HG03558 (cell line): ENCODE results near the gene XPC.
"Not testable (repeated sequence)": the region's sequence is repeated elsewhere in the genome, so short reads cannot be mapped to it uniquely, and the experiment has no call there.

Source experiments
- ATAC-seq: cut with Tn5 transposase; IDR thresholded peaks from one replicate; pipeline ENCODE4 v1.9.1; 2021; ENCODE audit warnings: moderate number of reproducible peaks; ENCODE audit not compliant: unreplicated experiment; ENCODE audit errors: extremely low read depth

The XPC gene

DNA sequence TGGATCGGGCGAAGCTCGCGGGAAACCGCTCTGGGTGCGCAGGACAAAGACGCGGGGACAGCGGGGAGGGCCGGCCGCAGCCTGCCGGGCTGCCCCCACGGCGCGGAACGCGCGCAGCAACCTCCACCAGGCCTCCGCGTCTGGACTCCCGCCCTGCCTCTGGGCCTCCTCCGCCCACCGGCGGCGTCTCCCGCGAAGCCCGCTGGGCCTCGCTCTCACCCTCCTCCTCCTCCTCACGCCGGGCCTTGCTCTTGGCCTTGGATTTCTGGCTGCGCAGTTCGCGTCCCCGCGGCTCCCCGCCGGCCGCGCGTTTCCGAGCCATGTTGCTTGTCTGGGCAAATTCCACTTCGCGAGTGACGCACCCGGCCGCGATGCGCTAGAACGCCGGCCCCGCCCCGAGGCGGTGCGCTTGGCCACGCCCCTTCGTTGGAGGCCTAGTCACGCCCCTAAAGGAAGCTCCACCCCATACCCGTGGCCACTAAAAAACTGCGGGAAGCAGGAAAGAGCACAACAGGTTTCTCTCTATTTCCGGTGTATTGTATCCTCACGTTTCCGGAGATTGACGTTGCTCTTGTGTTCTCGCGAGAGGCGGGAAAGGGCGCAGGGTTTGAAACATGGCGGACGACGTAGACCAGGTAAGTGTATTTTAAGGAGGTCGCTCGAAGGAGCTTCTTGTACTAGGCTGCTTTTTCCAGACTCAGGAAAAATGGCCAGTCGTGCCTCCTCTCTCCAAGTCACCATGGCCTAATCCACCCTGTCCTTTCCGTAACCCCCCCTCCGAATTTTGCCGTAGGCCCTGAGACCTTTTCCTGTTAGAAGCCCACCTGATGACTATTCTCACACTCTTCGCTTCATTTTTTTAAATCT is at the start of gene XPC, which contains the start of gene LSM3:
Gene XPC (minus strand): TSS at position 355 of the 867 bp plus-strand sequence. CDS start 33 bp downstream, at position 322.
Gene LSM3 (plus strand): TSS at position 571 of the 867 bp plus-strand sequence. CDS start 44 bp downstream, at position 615.
- ATAC-seq: peak; percentile 92

DNA sequence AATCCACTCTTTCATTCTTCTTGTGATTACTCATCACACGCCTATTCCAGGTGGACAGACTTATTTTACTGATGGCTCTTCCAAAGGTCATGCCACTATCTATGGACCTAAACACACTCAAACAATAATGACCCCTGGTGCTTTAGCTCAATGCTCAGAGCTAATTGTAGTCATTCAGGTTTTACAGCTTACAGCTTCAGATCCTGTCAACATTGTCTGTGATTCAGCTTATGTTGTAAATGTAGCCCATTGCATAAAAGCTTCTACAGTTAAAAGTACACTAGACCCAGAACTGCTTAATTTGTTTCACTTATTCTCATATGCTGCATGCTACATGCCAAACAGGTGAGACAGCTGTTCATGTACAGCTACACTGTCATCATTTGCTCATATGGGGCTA is 49.5 kb upstream of the XPC start:
- ATAC-seq: no peak

DNA sequence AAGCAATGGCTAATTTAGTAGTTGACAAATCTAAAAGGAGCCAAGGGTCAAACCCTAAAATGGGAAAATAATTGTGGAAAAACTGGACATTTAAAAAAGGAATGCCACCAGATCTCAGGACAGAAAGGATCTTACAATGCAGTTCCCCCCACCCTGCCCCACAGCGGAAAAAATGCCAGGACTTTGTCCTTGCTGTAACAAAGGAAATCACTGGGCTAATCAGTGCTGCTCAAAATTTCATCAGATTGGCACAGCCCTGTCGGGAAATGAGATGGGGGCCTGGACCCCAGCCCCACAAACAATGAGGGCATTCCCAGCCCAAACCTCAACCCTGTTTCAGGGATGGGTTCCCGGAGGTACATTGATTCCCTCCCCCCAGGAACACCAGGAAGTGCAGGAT is 48.0 kb upstream of the XPC start:
- ATAC-seq: not testable (repeated sequence)

DNA sequence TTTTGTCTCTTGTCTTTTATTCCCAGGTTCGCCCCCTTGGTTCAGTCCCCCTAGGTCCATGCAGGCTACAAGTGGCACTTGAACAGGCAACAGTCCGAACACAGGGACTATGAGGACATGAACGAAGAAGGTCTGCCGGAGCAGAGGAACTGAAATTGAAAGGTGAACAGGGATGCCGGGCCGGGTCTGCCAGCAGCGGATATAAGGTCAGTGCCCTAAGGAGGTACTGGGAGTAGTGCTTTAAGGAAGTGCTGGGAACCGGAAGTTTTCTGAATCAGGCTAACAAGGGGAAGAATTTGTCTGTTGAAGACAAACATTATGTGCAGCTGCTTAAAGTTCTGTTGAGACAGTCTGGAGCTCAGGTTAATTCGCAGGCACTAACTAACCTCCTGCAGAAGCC is 47.0 kb upstream of the XPC start:
- no peak for ATAC-seq

DNA sequence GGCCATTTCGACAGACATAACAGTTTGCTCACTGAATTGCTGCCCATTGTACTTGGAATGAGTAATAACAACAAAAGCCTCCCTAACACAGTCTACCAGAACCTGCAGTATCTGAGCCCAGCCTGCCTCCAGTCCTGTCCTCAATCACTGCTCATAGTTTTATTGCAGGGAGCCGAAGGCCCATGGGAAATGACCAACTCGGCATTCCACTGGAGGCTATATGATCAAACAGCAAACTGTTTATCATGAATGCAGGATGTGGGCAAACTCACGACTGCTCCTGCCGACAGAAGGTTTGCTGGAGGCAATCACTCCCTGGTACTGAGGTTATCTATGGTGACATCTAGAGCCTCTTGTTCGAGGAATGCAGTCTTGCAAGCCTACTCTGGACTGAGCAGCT is 46.5 kb upstream of the XPC start:
- no peak for ATAC-seq

DNA sequence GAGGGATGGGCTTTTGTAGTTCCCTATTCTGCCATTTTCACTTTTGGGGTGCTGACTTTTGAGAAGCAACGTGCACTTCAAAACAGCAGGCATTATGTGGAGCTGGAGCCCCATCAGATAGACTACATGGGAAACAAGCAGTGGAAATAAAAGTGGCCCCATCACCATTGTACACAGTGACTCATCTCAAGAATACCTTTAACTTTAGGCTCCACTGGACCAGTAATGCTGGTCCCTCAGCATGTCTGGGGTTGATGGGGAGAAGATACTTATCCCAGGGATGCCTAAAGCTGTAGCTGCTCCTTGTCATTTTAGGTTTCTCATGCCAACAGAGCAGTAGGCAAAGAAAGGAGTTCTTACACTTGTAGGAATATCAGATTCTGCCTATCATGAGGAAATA is 45.2 kb upstream of the XPC start:
- ATAC-seq: no peak

DNA sequence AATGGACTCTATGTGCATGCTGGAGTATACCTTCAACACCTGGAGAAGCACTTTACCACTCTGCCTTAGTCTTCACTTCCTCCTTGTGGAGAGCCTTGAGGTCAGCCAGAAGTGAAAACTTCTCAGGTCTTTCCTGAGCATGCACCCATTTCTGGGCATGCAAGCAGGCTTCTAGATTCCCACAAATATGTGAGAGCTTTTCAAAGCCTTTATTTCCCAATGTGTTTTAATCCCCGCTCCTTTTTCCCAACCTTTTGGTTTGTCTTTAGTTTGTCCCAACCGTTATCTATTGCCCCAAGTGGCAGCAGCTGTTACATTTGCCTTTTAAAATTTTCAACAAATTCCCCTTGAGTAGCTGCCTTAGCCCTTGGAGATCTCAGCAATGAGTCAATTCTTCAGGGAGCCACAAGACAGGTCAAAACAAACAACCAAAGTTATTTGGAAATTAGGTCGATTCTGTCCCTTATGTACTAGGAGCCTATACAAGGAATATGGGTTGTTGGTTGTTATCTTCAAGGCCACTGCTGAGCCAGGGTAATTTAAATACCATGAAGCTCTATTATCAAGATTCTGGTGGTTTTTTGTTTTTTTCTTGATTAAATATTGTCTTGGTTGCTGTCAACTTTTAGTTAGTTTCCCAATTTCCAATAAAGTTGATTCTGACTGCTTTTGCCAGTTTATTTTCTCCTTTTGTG is 44.6 kb upstream of the XPC start:
- ATAC-seq: no peak

DNA sequence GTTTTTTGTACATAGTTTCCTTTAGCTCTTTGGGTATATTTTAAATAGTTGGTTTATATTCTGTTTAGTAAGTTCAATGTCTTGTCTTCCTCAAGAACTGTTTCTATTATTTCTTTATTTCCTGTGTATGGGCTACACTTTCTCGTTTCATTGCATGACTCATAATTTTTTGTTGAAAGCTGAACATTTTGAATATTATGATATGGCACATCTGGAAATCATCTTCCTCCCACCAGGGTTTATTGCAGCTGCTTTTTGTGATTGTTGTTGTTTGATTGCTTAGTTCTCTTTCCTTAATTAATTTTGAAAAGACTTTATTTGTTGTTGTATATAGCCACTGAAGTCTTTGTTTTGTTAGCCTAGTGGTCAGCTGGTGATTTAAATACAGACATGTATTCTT is 44.1 kb upstream of the XPC start:
- no peak for ATAC-seq

DNA sequence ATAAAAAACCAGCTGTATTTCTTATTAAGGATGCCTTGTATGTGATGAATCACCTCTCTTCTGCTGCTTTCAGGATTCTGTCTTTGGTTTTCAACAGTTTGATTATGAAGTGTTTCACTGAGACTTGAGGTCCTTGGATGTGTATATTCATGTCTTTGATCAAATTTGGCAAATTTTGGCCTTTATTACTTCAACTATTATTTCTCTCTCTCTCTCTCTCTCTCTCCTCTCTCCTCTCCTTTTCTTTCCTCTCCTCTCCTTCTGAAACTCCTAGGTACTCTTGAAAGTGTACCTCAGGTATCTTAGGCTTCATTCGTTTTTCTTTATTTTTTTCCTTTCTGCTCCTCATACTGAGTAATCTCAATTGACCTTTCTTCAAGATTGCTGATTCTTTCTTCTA is 43.5 kb upstream of the XPC start:
- no peak for ATAC-seq

DNA sequence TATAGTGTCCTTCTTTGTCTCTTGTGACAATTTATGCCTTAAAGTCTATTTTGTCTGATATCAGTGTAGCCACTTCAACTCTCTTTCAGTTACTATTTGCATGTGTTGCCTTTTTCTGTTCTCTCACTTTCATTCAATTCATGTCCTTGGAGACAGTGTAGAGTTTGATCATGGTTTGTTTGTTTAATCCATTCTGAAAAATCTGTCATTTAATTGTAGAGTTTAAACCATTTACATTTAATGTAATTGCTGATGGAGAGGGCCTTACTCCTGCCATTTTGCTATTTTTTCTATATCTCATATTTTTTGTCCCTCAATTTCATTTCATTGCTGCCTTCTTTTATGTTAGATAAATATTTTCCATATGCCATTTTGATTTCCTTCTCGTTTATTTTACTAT is 42.5 kb upstream of the XPC start:
- ATAC-seq: no peak

DNA sequence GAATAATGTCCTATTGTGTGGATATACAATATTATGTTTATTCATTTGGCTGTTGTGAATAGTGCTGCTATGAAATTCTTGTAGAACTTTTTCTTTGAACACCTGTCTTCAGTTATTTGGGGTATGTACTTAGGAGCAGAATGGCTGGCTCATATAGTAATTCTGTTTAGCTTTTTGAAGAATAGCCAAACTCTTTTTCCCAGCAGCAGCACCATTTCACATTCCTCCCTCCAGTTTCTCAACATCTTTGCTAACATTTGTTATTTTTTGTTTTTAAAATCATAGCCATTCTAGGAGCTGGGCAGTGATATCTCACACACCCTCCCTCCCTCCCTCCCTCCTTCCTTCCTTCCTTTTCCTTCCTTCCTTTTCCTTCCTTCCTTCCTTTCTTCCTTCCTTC is 40.0 kb upstream of the XPC start:
- ATAC-seq: no peak

DNA sequence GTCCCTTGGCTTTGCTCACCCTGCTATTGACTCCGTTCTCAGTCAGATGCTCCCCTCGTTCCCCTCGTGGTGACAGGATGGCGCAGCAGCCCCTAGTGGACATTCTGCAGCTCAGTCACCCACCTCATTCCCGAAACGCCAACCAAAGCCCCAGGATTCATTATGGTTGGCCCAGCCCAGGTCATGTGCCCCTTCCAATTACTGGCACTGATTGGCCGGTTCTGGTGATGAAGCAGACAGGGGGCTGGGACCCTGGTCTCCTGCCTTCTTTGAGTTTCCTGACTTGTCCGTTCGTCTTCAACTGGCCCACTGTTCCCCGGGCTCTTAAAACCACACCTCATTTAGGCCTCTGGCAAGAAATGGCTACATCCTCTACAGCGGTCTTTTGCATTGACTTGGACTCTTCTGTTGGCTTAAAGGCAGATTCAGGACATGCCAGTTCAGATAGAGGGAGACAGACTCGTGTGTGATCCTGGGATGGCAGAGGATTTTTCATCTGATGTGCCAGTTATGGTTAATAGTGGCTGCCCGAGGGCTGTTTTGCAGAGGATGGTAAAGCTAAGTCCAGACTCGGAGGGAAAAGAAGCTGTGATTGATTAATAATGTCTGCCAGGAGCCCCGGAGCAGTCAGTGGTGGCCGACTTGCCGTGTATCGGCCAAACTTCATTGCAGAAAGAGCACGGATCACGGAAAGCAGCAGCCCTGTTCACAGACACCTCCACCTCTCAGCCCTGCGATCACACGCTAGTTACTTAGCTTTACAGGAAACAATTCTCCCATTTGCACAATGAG is 38.1 kb upstream of the XPC start:
- ATAC-seq: no peak

DNA sequence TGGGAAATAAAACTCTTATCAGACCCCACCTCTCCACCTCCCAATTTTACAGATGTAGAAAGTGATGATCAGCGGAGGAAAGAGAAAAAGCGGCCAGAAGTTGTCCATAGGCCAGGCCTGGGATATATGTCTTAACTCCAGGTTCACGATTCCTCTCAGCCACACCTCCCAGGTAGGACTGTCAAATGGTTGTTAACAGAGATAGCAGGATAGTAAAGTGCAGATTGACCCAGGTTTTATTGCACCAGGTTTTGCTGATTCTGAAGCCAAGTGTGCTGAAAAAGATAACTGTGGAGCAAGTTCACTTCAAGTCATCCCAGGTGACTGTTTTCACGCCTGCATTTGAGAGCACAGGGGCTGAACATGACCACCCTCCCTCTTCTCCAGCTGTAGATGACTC is 36.4 kb upstream of the XPC start:
- no peak for ATAC-seq

DNA sequence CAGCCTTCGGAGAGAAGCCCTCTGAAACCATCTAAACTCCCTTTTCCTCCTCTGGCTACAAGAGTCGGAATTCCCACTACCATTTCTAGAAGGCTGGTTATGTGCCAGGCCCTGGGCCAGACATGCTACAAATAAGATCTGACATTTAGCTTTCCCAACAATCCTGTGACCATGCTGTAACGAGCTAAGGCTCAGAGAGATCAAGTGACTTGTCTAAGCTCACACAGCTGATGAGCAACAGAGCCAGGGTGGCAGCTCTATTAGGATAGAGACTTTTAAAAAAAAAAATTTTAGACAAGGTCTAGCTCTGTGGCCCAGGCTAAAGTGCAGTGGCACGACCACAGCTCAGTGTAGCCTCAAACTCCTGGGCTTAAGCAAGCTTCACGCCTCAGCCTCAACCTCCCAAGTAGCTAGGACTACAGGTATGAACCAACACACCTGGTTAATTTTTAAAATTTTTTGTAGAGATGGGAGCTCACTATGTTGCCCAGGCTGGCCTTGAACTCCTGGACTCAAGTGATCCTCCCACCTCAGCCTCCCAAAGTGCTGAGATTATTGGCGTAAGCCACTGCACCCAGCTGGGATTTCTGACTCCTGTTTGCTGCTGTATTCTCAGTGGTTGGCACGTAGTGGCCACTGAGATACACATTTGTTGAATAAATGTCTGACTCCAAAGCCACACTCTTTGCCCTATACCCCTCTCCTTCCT is 34.8 kb upstream of the XPC start:
- ATAC-seq: no peak

DNA sequence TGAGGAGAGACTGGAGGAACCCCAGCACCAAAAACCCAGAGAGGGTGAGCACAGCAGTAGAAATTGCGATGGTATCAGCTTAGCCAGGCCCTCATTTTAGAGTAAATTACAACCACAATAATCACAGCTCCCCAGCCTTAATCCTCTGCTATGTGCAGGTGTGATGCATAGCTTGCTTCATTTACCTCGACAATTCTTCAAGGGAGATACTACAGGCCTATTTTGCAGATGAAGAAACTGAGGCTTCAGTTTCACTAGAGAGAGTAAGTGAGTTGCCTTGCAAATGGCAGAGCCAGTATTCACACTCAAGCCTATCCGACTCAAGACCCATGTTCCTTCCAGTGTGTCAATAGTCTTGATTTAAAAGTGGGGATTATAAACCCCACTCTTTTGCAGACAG is 33.6 kb upstream of the XPC start:
- no peak for ATAC-seq

DNA sequence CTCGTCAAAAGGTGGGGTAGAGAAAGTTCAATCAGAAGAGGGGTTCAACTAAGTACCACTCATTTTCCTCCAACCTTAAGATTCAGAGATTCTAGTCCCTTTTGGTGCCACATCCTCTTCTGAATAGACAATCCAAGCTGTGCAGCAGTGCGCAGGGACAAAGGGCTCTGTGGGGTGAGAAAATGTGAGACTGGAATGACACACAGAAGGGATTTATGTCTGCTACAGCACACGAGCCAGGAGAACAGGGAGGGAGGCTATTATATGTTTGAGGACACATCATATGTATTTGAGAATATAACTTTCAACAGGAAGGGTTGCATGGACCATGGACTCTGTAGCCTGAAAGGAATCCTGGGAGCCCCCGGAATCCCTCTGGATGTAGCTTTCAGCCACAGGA is 33.2 kb upstream of the XPC start:
- ATAC-seq: no peak

DNA sequence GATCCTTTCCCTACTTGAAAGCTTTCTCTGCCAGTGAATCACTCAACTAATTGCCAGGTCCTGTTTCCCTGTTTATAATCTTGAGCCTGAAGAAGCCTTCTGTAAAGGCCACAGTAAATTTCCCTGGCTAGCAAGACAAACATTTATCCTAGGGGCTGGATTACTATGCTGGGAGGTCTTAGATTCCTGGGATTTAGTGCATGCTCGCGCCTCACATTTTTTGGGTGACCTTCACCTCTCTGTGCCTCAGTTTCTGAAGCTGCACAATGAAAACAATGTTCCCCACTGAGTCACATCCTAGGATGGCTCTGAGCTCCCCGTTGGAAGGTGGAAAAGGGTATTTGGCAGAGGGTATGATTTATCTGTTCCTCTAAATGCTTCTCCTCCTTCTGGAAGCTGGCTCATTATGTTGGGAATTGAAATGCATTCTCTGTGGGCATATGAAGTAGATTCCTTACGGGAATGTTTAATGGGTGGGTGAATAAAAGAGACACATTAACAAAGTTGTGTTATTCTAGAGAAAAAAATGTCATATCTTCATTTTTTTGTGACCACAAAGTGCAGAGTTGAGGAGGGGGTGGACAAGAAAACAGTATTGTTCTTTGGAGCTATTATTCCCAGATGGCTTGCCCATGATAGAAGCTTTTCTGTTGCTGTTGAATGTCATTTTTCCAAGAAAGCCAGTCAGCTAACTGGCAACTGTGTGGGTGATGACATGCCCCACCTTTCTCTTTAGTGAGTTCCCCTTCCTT is 32.6 kb upstream of the XPC start:
- ATAC-seq: no peak

DNA sequence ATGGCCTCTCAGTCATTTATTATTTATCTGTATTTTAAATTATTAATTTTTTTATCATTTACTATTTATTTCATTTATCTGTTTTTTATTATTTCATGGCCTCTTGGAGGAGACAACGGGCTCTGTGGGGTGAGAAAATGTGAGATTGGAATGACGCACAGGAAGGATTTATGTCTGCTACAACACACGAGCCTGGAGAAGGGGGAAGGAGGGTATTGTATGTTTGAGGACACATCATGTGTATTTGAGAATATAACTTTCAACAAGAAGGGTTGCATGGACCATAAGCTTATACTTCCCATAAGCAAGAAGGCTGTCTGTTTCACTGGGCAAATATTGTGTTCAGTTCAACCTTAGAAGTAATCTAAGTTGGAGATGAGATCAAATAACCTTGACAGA is 31.9 kb upstream of the XPC start:
- no peak for ATAC-seq

DNA sequence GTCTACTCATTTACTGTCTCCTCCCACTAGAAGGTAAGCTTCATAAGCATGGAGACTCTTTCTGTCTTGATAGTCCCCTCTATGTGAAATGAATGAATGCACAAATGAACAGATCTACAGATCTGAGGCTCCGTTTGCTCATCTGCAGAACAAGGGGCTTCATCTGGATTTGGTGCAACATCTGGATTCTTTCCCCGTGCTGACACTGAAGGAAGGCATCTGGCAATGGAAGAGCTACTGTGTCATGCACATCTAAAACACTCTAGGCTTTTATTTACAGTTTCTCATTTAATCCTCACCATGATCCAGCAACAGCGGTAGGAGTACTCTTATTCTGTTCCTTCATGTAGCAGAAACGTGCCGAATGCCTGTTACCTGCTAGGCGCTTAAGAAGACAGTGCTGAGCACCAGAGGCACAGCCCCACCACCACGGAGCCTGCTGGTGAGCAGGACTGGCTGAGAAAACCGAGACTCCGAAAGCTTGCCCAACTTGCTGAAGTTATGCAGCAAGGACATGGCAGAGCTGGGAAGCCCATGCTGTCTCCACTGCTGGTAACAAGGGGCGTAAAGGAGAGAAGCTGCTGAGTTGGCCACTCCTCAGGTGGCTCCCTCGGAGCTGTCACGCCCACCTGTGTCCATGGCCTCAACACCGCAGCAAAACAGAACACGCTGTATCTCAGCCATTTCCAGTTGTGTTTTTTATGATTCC is 31.3 kb upstream of the XPC start:
- no peak for ATAC-seq
